ENCODE data around the gene TBC1D22A. TPM values are rescaled to one million over a fixed set of nuclear protein-coding genes. Genes with fewer than 3 reads are reported as not detected.

The TBC1D22A gene
- total RNA-seq, 1 experiment from 2014 or later: 14.3 TPM

DNA sequence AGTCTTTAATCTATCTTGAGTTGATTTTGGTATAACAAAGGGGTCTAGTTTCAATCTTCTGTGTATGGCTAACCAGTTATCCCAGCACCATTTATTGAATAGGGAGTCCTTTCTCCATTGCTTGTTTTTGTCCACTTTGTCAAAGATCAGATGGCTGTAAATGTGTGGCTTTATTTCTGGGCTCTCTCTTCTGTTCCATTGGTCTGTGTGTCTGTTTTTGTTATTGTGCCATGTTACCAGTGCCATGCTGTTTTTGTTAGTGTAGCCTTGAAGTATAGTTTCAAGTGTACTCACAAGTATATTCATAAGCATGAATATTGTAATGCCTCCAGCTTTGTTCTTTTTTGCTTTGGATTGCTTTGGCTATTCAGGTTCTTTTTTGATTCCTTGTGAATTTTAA, 159.6 kb downstream of the TBC1D22A start:
- TF ChIP-seq EZH2phosphoT487 (IDR thresholded peaks at IDR 0.05; ENCODE audit: borderline replicate concordance, low read length): no peak
- no peak for TF ChIP-seq EZH2 (IDR thresholded peaks at IDR 0.05; ENCODE audit: low read length, unreplicated experiment)
- intact Hi-C loops (cut with micrococcal nuclease): no loop called here
- no peaks in the 10 kb centered on the region for H3K36me3 ChIP-seq (ENCODE audit: low read depth, low read length)
- no peaks in the 10 kb centered on the region for H3K9me2 ChIP-seq (replicated peaks; ENCODE audit: low read length)
- H3K9me3 ChIP-seq (ENCODE audit: low read length): no peaks in the 10 kb centered on the region
- no peak overlapping the region for H3K9ac ChIP-seq (ENCODE audit: low read length)
- ATAC-seq (no peak), DNase-seq (no peak)
- H3K79me2 ChIP-seq (ENCODE audit: low read length): no peaks in the 10 kb centered on the region
- H3K4me1 ChIP-seq (ENCODE audit: insufficient read depth, low read length): no peaks in the 10 kb centered on the region
- BruUV-seq (replicated peaks): no TSS peak
- no peak overlapping the region for H2AFZ ChIP-seq (ENCODE audit: low read length)
- H3F3A ChIP-seq (ENCODE audit: low read length, unreplicated experiment): no peaks in the 10 kb centered on the region
- H4K20me1 ChIP-seq (ENCODE audit: low read length): no peaks in the 10 kb centered on the region
- ChIA-PET CTCF (no interaction called here), POLR2A (ENCODE audit: unreplicated experiment) (no interaction called here)
- H3K27me3 ChIP-seq (ENCODE audit: low read length): no peaks in the 10 kb centered on the region
- no peak overlapping the region for H3K4me3 ChIP-seq (ENCODE audit: low read length)
- no peak overlapping the region for H3K4me2 ChIP-seq (ENCODE audit: low read length)
- no peak overlapping the region for H3K27ac ChIP-seq (ENCODE audit: low read length)

- DNase-seq (no peak), ATAC-seq (no peak)
- intact Hi-C loops (cut with micrococcal nuclease): no loop called here
- Histone ChIP-seq H4K20me1 (ENCODE audit: low read length) (no peaks in the 10 kb centered on the region), H3K27me3 (ENCODE audit: low read length) (no peaks in the 10 kb centered on the region), H3K9ac (ENCODE audit: low read length) (no peak overlapping the region), H3K4me2 (ENCODE audit: low read length) (no peak overlapping the region), H3F3A (ENCODE audit: low read length, unreplicated experiment) (no peaks in the 10 kb centered on the region), H3K27ac (ENCODE audit: low read length) (no peak overlapping the region), H3K4me1 (ENCODE audit: insufficient read depth, low read length) (no peaks in the 10 kb centered on the region), H3K9me3 (ENCODE audit: low read length) (no peaks in the 10 kb centered on the region), H3K9me2 (replicated peaks; ENCODE audit: low read length) (no peaks in the 10 kb centered on the region), H2AFZ (ENCODE audit: low read length) (no peak overlapping the region), H3K79me2 (ENCODE audit: low read length) (no peaks in the 10 kb centered on the region), H3K4me3 (ENCODE audit: low read length) (no peak overlapping the region), H3K36me3 (ENCODE audit: low read depth, low read length) (no peaks in the 10 kb centered on the region)
- CTCF ChIA-PET: no interaction called here
- no TSS peak for BruUV-seq (replicated peaks)
- TF ChIP-seq EZH2 (IDR thresholded peaks at IDR 0.05; ENCODE audit: low read length, unreplicated experiment) (no peak), CTCF (conservative IDR thresholded peaks at IDR 0.05; ENCODE audit: low read depth, low read length) (no peak), EZH2phosphoT487 (IDR thresholded peaks at IDR 0.05; ENCODE audit: borderline replicate concordance, low read length) (no peak)
- POLR2A ChIA-PET (ENCODE audit: unreplicated experiment): no interaction called here
These were observed 160.9 kb downstream of the TBC1D22A start for GRCh38 chr22:46923394-46923793.

DNA sequence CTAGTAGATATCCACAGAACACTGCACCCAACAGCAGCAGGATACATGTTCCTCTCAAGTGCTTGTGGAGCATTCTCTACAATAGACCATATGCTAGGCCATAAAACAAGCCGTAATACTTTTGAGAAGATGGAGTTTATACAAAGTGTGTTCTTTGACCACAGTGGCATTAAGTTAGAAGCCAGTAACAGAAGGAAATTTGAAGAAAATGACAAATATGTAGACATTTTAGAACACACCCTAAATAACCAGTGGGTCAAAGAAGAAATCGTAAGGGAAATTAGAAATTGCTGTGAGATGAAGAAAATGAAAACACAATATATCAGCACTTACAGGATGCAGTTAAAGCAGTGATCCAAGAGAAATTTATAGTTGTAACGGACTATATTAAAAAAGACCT, 163.4 kb downstream of the TBC1D22A start:
- no peak overlapping the region for H2AFZ ChIP-seq (ENCODE audit: low read length)
- H3K4me3 ChIP-seq (ENCODE audit: low read length): no peak overlapping the region
- no peaks in the 10 kb centered on the region for H3F3A ChIP-seq (ENCODE audit: low read length, unreplicated experiment)
- no peaks in the 10 kb centered on the region for H3K79me2 ChIP-seq (ENCODE audit: low read length)
- no peaks in the 10 kb centered on the region for H3K9me2 ChIP-seq (replicated peaks; ENCODE audit: low read length)
- no TSS peak for BruUV-seq (replicated peaks)
- no peaks in the 10 kb centered on the region for H4K20me1 ChIP-seq (ENCODE audit: low read length)
- H3K9me3 ChIP-seq (ENCODE audit: low read length): no peaks in the 10 kb centered on the region
- H3K4me1 ChIP-seq (ENCODE audit: insufficient read depth, low read length): no peaks in the 10 kb centered on the region
- intact Hi-C loops (cut with micrococcal nuclease): no loop called here
- ChIA-PET CTCF (no interaction called here), POLR2A (ENCODE audit: unreplicated experiment) (no interaction called here)
- no peak for TF ChIP-seq CTCF (conservative IDR thresholded peaks at IDR 0.05; ENCODE audit: low read depth, low read length)
- no peak for TF ChIP-seq EZH2phosphoT487 (IDR thresholded peaks at IDR 0.05; ENCODE audit: borderline replicate concordance, low read length)
- no peak for TF ChIP-seq EZH2 (IDR thresholded peaks at IDR 0.05; ENCODE audit: low read length, unreplicated experiment)
- no peak for ATAC-seq
- no peak overlapping the region for H3K27ac ChIP-seq (ENCODE audit: low read length)
- no peak overlapping the region for H3K9ac ChIP-seq (ENCODE audit: low read length)
- no peak for DNase-seq
- H3K27me3 ChIP-seq (ENCODE audit: low read length): no peaks in the 10 kb centered on the region
- no peaks in the 10 kb centered on the region for H3K36me3 ChIP-seq (ENCODE audit: low read depth, low read length)
- no peak overlapping the region for H3K4me2 ChIP-seq (ENCODE audit: low read length)

All from PC-3 (cell line).